Measurements from ENCODE around the gene UBE2D1. TPM values are rescaled to one million over a fixed set of nuclear protein-coding genes. Genes with fewer than 3 reads are reported as not detected.

Gene UBE2D1
- total and polyA plus RNA-seq, 2 of the 8 experiments (the other 6 are each of a cell fraction or from before 2014, with no cell fraction given): 21.2 to 33.5 TPM

DNA sequence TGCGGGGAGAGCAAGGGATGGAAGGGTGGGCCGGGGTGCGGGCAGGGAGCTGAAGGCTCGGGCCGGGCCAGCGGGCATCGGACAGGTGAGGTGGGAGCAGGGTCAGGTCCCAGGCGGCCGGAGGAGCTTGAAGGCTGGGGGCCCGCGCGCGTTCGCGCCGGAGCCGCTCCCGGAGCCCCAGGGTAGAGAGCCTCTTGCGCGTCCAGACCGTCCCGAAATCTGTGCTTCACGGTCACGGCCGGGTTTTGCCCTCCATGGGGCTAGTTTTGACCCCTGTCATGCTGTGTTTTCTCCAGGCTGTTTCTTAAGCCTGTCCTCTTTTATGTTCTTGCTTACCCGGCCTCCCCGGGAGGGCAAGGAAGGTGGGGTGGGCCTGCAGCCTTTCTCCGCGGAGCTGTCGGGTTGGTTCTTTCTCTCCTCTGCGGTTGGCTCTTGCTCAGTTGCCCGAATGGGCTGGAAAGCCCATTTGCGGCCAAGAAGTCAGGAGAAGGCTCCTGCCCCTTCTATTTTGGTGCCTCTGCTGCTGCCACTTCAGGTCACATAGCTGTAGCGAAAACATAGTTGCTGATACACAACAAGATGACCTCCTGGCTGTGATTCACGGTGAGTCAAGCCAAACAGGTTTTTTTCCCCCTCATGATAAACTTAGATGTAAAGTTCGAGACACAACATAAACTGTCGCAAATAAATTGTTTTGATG, 650 bp downstream of the UBE2D1 start:
- peaks cover 0 to 3% (median 0%) of the 10 kb centered on the region in 4 experiments; a peak in 2 of 7 replicates for H3K4me1 ChIP-seq (replicated peaks in 1 of 4; ENCODE audit: control insufficient read depth in 3 of 4, insufficient read depth in 4 of 4, low read length in 3 of 4)
- no peaks in the 10 kb centered on the region; the same call in 1 of the 2 replicates for H3K79me1 ChIP-seq (ENCODE audit: low read depth, low read length)
- peak overlapping the region; percentile 5 for H3K56ac ChIP-seq (replicated peaks; ENCODE audit: insufficient read length, low read depth, low read length)
- no peak overlapping the region for H4K5ac ChIP-seq (ENCODE audit: insufficient read length, low read depth, low read length)
- no peak overlapping the region for H3K18ac ChIP-seq (ENCODE audit: extremely low read depth, low read length)
- no peak overlapping the region for H3K4ac ChIP-seq (replicated peaks; ENCODE audit: insufficient read length, low read depth, low read length)
- peaks cover 4 to 48% of the 10 kb centered on the region in 2 experiments; a peak in 3 of 4 replicates for H3K79me2 ChIP-seq (ENCODE audit: control insufficient read depth in 1 of 2, insufficient read depth in 2 of 2, low read length in 2 of 2)
- peak overlapping the region; percentile 91; the same call in 1 of the 2 replicates for H4K8ac ChIP-seq (ENCODE audit: extremely low read depth, insufficient read depth, low read length)
- peak overlapping the region; percentile 57 to 89 (median 62) for H3K9ac ChIP-seq (replicated peaks in 1 of 4; ENCODE audit: extremely low read depth in 1 of 4, low read depth in 3 of 4, low read length in 3 of 4)
- H3K27ac ChIP-seq (ENCODE audit: low read depth, low read length): peak overlapping the region; percentile 35; the same call in 1 of the 2 replicates
- CTCF ChIA-PET (ENCODE audit: partially characterized antibody): interaction anchor here (1.0 to 2.4 kb wide), 4 partner anchors 14 to 195 kb away, joined by 3 to 11 read pairs (median 4); no protein-coding TSS in a partner anchor
- H3K14ac ChIP-seq (ENCODE audit: insufficient read length): no peak overlapping the region
- WGBS, 2 experiments (ENCODE audit: extremely low coverage in 1 of 2, insufficient coverage in 1 of 2, insufficient read length in 1 of 2, insufficient replicate concordance in 2 of 2, low coverage in 1 of 2, low lambda C conversion rate in 2 of 2, missing lambda C conversion rate in 1 of 2): 12% methylated on average over 20 of the region's 37 CpGs; no CpG with 5 or more reads in 1 of the 2 experiments
- FAIRE-seq: no peak
- H2AFZ ChIP-seq (ENCODE audit: low read length): no peak overlapping the region
- H4K20me1 ChIP-seq (replicated peaks in 1 of 2; ENCODE audit: control insufficient read depth in 1 of 2, insufficient read depth in 2 of 2, low read length in 2 of 2): peaks cover 2 to 7% of the 10 kb centered on the region in 2 experiments
- no peak overlapping the region for H2BK5ac ChIP-seq (ENCODE audit: low read depth, low read length)
- H3K9me3 ChIP-seq (ENCODE audit: insufficient read depth in 2 of 2, low read depth in 1 of 2, low read length in 1 of 2): no peaks in the 10 kb centered on the region
- no peak overlapping the region for H2BK15ac ChIP-seq (ENCODE audit: low read length)
- H3K4me3 ChIP-seq (ENCODE audit: extremely low read depth in 1 of 4, insufficient read depth in 2 of 4, low read depth in 3 of 4, low read length in 4 of 4): peak overlapping the region; percentile 68 to 91 (median 82)
- no peak overlapping the region for H4K91ac ChIP-seq (replicated peaks; ENCODE audit: insufficient read length, low read length)
- peak overlapping the region; percentile 74 to 81 for H3K4me2 ChIP-seq (ENCODE audit: insufficient read depth in 1 of 2, low read depth in 2 of 2, low read length in 2 of 2)
- H3K23ac ChIP-seq (ENCODE audit: insufficient read length): no peak overlapping the region
- H3K23me2 ChIP-seq (ENCODE audit: low read depth, low read length): peaks cover 4% of the 10 kb centered on the region; the same call in 1 of the 2 replicates
- no peak overlapping the region for H2BK20ac ChIP-seq (ENCODE audit: low read length)
- H3K27me3 ChIP-seq (replicated peaks in 1 of 4; ENCODE audit: control insufficient read depth in 3 of 4, extremely low read depth in 1 of 4, insufficient read depth in 3 of 4, low read length in 3 of 4): no peaks in the 10 kb centered on the region
- H2AK5ac ChIP-seq (ENCODE audit: low read depth, low read length): no peak overlapping the region
- H2BK12ac ChIP-seq (ENCODE audit: low read depth, low read length): no peak overlapping the region
- POLR2A ChIA-PET (ENCODE audit: partially characterized antibody): interaction anchor here (0.6 to 2.1 kb wide), 9 partner anchors 8 to 126 kb away, joined by 3 to 21 read pairs (median 3); partner anchors contain the start of genes CISD1 and TFAM
- DNase-seq (ENCODE audit: low read depth in 1 of 2, low spot score in 2 of 2): no peak
- H2BK120ac ChIP-seq (replicated peaks; ENCODE audit: low read depth, low read length): no peak overlapping the region
- no peaks in the 10 kb centered on the region for H3K36me3 ChIP-seq (ENCODE audit: control insufficient read depth in 2 of 4, insufficient read depth in 4 of 4, low read length in 3 of 4)
- TF ChIP-seq ASH2L (IDR thresholded peaks at IDR 0.05; ENCODE audit: low read length) (peak; percentile 66), SP4 (IDR thresholded peaks at IDR 0.05; ENCODE audit: low read length) (no peak), SIN3A (conservative IDR thresholded peaks at IDR 0.05 in 1 of 2, IDR thresholded peaks at IDR 0.05 in 1 of 2; ENCODE audit: low read depth in 1 of 2, low read length in 2 of 2) (0 out of 4 replicates have a peak, but pooled peaks of 1 of the 2 experiments have one; percentile 30), NRF1 (IDR thresholded peaks at IDR 0.05; ENCODE audit: low read depth, low read length) (no peak), JUN (IDR thresholded peaks at IDR 0.05; ENCODE audit: low read depth, low read length) (no peak), CHD1 (IDR thresholded peaks at IDR 0.05; ENCODE audit: low read depth, low read length) (no peak), KDM4A (IDR thresholded peaks at IDR 0.05; ENCODE audit: low read depth, low read length, severe bottlenecking) (peak; percentile 77), ZNF274 (IDR thresholded peaks at IDR 0.05; ENCODE audit: borderline replicate concordance, extremely low read depth, low read length) (no peak), RXRA (IDR thresholded peaks at IDR 0.05; ENCODE audit: insufficient read depth, low read depth, low read length) (no peak), GABPA (IDR thresholded peaks at IDR 0.05; ENCODE audit: borderline replicate concordance, insufficient read depth, low read length) (no peak), SUZ12 (IDR thresholded peaks at IDR 0.05; ENCODE audit: low read length) (no peak), FOSL1 (IDR thresholded peaks at IDR 0.05; ENCODE audit: insufficient read depth, low read depth, low read length) (no peak)

All from H1 (cell line).